ENCODE results near the gene PRR15. TPM values are rescaled to one million over a fixed set of nuclear protein-coding genes. Genes with fewer than 3 reads are reported as not detected.

PRR15 gene
- total and polyA plus RNA-seq, 2 of the 4 experiments (the other 2 are of a cell fraction): not detected

- intact Hi-C loops (cut with micrococcal nuclease) (no loop called here), in situ Hi-C loops (cut with MboI; ENCODE audit: low sequenced_read_pairs) (no loop called here), dilution Hi-C loops (cut with HindIII; ENCODE audit: low sequenced_read_pairs, unreplicated experiment) (no loop called here)
- no peak overlapping the region for H3K56ac ChIP-seq (ENCODE audit: extremely low read depth, insufficient read depth, low read length)
- H3K27ac ChIP-seq (ENCODE audit: insufficient read depth, low read length): no peak overlapping the region
- no peaks in the 10 kb centered on the region for H4K20me1 ChIP-seq (ENCODE audit: insufficient read depth, low read length)
- no peak for TF ChIP-seq POLR2A (IDR thresholded peaks at IDR 0.05; ENCODE audit: low read depth, low read length)
- no peak overlapping the region for H3K4me2 ChIP-seq (ENCODE audit: low read depth, low read length)
- ATAC-seq (ENCODE audit: low read depth) (no peak), DNase-seq (no peak)
- H3K4me1 ChIP-seq (ENCODE audit: control insufficient read depth, insufficient read depth, low read length): no peaks in the 10 kb centered on the region
- no peak overlapping the region for H4K8ac ChIP-seq (ENCODE audit: low read depth in 2 of 2, low read length in 2 of 2)
- no peak overlapping the region for H2AK9ac ChIP-seq (replicated peaks; ENCODE audit: low read depth, low read length, poor library complexity)
- H3K4ac ChIP-seq (ENCODE audit: low read depth, low read length): no peak overlapping the region
- no peak overlapping the region for H3K18ac ChIP-seq (ENCODE audit: low read depth, low read length)
- no peak overlapping the region for H2BK15ac ChIP-seq (ENCODE audit: low read depth, low read length)
- no peaks in the 10 kb centered on the region for H3K36me3 ChIP-seq (ENCODE audit: control insufficient read depth, insufficient read depth, low read length)
- H3K23ac ChIP-seq (ENCODE audit: low read depth, low read length): no peak overlapping the region
- no peaks in the 10 kb centered on the region for H3K79me1 ChIP-seq (ENCODE audit: low read depth in 1 of 2, low read length in 2 of 2)
- H2BK5ac ChIP-seq (ENCODE audit: low read depth, low read length, poor library complexity, severe bottlenecking): no peak overlapping the region
- H2AK5ac ChIP-seq (ENCODE audit: low read depth, low read length): no peak overlapping the region
- H3K9me3 ChIP-seq (ENCODE audit: control insufficient read depth, insufficient read depth, low read length): no peaks in the 10 kb centered on the region
- BruUV-seq (replicated peaks): no TSS peak
- no peak overlapping the region for H3K9ac ChIP-seq (ENCODE audit: low read depth, low read length)
- ChIA-PET POLR2A (ENCODE audit: unreplicated experiment) (no interaction called here), CTCF (no interaction called here)
- WGBS, 2 experiments (ENCODE audit: extremely low coverage in 2 of 2, insufficient read length in 1 of 2): no CpG with 5 or more reads among the region's 3 CpGs
- no peak overlapping the region for H3K4me3 ChIP-seq (ENCODE audit: insufficient read depth, low read depth, low read length)
- H4K5ac ChIP-seq (ENCODE audit: low read depth, low read length): no peak overlapping the region
- H2BK20ac ChIP-seq (ENCODE audit: low read depth, low read length): no peak overlapping the region
- H3K9me1 ChIP-seq (ENCODE audit: insufficient read depth, low read length): no peaks in the 10 kb centered on the region
- H2AFZ ChIP-seq (replicated peaks; ENCODE audit: low read length, poor library complexity): no peak overlapping the region
- no peak overlapping the region for H4K91ac ChIP-seq (ENCODE audit: insufficient read depth, low read depth, low read length)
- H2BK120ac ChIP-seq (ENCODE audit: low read depth, low read length): no peak overlapping the region
- H3K27me3 ChIP-seq (ENCODE audit: control insufficient read depth, insufficient read depth, low read length): no peaks in the 10 kb centered on the region
- no peak overlapping the region for H3K14ac ChIP-seq (replicated peaks; ENCODE audit: low read depth, low read length)
Measured at GRCh38 chr7:29587195-29587808, 23.7 kb downstream of the PRR15 start.
